HG03280 (cell line): ENCODE measurements around the gene DTD1.
A peak's percentile ranks its signal among the peaks of the same experiment; 100 is the strongest.
"Not testable (repeated sequence)": the region's sequence is repeated elsewhere in the genome, so short reads cannot be mapped to it uniquely, and the experiment has no call there.

Experiments
- ATAC-seq: cut with Tn5 transposase; IDR thresholded peaks from one replicate; pipeline ENCODE4 v1.9.1; 2021; ENCODE audit warnings: mild to moderate bottlenecking, moderate library complexity; ENCODE audit not compliant: unreplicated experiment

Gene DTD1

DNA sequence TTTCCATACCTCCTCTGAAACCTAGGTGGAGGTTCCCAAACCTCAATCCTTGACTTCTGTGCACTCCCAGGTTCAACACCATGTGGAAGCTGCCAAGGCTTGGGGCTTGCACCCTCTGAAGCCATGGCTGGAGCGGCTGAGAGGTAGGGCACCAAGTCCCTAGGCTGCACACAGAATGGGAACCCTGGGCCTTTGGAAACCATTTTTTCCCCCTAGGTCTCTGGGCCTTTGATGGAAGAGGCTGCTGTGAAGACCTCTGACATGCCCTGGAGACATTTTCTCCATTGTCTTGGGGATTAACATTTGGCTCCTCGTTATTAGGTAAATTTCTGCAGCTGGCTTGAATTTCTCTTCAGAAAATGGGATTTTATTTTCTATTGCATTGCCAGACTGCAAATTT lies 199.2 kb downstream of the DTD1 start:
- ATAC-seq: not testable (repeated sequence)

DNA sequence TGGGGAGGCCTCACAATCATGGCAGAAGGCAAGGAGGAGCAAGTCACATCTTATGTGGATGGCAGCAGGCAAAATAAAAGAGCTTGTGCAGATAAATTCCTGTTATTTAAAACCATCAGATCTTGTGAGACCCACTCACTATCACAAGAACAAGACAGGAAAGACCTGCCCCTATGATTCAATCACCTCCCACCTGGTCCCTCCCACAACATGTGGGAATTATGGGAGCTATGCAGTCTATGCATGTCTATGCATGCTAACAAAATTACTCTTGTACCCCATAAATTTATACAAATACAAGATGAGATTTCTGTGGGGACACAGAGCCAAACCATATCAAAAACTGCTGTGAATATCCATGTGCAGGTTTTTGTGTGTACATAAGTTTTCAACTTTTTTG lies 200.2 kb downstream of the DTD1 start:
- ATAC-seq: no peak

DNA sequence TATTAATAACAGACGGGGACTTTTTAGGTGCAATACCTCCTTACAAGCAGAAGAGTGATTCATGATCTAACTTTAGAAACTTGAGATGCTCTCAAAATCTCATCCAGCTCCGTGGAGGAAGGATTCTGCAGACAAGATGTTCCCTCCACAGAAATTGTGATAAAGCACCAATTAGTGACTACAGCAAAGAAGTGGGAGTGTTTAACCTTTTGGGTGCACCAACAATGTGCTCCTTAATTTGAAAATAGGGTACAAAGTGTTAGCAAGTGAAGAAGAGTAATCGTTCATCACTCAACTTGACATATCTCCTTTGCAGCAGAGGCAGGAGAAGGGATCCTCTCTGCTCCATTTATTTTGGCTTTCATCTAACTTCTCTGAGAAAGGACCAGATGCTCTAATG lies 202.9 kb downstream of the DTD1 start:
- ATAC-seq: no peak

DNA sequence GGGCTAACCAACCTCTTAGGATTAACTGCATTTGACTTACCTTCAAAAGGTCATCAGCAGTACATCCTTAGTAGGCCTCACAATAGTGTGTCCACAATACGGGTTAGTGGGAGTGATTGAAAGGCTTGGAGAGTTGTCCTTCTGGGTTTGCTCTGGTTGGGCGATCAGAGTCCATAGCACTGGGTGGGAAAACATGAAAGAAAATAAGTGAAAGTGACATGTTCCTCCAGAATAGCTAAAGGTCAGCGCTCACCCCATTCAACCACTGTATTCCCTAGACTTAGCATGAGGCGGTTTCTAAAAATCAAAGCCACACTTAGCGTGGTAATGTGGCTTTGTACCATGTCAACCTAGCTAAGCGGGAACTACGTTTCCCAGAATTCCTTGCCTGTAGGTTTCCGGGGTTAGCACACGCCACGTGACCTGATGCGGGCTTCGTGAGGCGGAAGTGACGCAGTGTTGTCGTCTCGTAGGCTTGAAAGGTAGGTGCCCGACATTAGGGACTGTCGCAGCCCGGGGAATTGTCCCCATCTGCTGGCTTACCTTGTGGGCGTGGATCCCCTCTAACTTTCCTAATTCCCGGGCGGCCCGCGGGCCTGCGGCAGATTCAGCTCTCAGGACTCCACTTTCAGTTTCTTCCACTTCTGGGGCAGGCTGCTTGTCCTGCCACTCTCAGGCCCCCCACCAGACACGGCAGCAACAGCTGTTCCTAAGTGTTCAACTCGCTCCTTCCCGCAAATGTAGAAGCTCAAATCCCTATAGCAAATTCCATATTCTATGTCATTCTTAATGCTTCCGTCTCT lies 206.0 kb downstream of the DTD1 start:
- ATAC-seq: peak; percentile 99

DNA sequence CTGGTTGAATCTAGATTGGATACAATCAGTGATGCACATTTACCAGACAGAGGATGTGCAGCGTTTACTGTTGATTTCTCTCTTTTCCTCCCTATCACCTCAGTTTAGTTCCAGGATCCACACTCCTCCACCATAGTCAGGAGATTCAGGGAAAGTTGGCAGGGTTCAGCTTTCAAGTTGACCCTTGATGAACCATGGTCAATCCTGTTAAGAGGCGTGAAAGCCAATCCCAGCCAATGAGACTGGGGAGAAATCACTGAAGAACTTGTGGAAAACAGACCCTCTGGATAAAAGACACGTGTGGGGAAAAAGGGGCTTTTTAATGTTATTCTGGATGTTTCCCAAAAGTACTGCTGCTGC lies 206.6 kb downstream of the DTD1 start:
- peak; percentile 1 for ATAC-seq

DNA sequence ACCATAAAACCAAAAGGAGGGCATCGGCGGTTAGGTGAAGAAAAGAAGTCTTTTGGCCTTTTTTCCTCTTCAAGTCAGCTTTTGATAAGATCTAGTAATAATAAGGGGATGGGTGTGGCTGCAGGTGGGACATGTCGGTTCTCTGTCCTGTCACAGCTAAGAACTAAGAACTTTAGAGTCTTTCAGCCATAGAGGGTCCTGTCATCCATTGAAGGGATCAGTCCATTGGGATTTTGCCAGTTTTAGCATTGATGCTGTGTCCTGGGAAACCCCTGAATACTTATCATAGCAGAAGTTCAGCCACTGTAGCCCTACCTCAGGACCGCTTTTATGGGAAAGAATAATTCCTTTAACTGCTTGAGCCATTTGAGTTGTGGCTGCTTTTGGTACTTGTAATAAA lies 207.5 kb downstream of the DTD1 start:
- ATAC-seq: no peak

DNA sequence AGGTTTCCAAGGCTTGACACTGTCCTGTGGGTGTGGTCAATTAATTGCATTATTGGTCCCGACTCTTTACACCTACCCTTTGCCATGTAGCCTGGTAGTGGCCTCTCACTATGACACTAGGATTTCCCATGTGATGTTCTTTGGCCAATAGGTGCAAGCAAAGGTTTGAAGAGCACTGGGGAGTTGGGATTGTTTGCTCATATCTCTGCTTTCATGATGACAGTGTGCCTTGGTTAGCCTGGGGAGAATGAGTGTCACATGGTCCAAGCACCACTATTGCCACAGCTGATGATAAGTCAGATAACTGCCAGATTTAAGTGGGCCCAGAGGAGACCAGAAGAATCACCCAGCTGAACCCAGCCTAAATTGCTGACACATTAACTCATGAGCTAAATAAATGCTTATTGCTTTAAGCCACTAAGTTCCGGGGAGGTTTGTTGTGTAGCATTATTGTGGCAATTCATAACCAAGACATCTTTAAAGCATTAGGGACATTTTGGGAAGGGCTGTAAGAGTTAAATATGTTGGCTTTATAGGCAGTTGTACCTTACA lies 208.5 kb downstream of the DTD1 start:
- no peak for ATAC-seq

DNA sequence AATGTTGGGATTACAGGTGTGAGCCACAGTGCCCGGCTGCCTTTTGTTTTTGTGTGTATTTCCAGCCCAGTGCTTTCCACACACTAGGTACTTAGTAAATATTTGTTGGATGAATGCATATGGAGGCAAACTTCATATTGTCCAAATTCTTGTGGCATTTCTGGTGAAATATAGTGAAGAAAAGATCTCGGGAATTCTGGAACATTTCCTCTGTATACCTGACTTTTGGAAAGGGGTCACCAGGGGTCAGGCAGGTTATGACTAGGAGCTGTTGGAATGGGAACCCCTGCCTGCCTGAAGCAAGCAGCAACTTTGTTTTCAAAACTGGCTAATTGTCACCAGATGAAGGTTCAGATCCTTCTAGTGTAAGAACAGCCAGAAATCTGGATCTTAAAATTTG lies 213.7 kb downstream of the DTD1 start:
- ATAC-seq: no peak

DNA sequence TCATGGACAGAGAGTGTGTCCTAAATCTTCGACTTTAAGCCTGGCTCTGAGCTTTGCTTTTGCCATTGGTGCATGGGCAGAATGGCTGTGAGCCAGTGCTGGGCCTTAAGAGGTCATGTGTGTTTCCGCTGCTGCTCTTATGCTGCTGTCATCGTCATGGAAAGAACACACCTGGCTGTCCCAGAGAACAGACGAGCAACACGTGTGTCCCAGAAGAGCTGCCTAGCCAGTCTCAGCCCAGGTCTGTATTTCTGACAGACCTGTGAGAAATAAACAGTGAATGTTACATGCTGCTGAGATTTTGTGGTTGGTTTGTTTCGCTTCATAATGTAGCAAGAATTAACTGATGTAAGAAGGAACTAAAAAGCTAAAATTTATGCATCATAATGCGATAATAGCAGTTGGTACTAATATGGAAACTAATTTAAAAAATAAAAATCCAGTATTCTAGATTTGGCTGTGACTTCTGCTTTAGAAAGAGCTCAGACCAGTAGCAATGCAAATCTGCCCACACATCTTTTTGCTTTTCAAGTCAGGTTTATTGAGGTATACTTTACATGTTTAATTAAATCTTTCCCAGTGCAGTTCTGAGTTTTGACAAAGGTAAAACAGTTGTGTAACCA lies 214.3 kb downstream of the DTD1 start:
- peak; percentile 60 for ATAC-seq

DNA sequence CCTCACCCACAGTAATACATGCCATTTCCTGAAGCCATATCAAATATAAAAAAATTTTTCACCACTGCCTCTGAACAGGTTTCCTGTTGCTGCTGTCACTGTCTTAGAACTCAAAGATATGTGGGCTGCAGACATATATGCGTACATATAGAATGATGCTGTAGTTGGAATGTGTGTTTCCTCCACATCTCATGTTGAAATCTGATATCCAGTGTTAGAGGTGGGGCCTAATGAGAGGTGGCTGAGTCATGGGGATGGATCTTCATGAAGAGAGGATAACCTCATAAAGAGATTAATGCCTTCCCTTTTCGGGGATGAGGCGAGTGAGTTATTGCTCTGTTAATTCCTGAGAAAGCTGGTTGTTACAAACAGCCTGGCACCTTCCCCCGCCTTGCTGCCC lies 218.0 kb downstream of the DTD1 start:
- ATAC-seq: no peak

DNA sequence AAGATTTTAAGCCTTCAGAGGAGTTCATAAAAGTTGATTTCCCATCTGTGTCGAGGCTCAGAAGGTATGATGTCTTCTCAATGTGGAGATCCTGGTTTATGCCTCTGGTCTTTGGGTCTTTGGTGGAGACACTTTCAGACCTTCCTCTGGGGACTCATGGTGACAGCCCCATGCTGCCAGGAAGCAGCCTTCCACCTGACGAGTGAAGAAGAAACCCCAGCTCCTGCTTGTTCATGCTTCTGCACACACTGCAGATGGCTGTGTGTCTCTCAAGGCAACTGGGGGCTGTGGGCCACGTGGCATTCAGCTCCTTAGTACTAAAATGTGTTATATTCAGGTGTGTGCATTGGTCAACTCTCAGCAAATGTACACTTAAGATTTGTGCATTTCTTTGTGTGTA lies 220.9 kb downstream of the DTD1 start:
- no peak for ATAC-seq

DNA sequence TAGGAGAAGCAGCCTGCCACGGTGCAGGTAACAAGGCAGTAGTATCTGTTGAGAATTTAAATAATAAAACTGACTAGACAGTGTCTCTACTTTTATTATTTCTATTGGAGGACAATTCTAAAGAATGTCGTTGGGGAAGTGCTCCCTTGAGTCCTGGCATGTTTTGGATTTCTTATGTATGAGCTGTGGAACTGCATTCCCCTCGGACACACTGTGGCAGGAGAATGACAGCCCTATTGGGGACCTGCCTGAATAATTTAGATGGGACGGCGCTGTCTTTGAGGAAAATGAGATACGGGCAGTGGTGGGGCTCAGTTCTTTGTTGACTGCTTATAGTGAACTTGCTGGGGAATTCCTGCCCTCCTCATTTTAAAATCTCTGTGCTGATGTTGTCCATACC lies 223.3 kb downstream of the DTD1 start:
- no peak for ATAC-seq

DNA sequence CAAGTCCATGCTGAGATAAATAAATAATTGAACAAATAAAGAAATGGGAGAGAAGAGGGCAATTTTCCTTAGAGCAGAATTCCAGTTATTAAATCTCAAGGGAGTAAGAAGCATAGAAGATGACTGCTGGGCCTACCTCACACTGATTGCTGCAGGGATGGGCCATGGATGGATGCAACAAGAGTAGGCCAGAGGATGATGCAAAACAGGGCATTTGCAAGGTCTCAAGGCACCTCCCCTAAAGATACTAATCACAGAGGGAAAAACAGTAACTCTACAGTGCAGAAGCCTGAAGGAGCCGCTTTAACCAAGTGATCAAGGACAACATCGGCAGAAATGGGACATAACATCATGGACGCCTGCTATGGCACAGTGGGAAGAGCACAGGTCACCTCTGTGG lies 224.1 kb downstream of the DTD1 start:
- ATAC-seq: no peak

DNA sequence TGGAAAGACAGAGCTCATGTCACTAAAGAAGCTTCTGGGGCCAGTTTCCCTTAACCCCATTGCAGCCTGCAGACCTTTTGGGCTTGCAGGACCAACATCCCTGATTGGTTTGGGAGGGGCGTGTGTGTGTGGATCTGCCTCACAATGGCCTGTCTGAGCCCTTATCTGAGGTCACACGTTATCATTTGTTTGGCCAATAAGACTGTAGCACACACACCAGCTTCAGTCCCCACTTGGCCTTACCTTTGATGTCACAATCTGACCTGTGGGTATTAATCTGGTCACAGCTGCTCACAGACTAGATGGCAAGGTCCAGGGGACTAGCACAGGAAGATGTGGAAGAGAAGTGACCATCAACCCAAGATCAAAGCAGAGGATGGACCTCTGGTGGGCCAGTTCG lies 225.6 kb downstream of the DTD1 start, which contains the start of gene SCP2D1:
Gene SCP2D1, plus strand, starts transcription at position 301 of the 400 bp plus-strand sequence. Its CDS starts 33 bp downstream, at position 334.
- no peak for ATAC-seq

DNA sequence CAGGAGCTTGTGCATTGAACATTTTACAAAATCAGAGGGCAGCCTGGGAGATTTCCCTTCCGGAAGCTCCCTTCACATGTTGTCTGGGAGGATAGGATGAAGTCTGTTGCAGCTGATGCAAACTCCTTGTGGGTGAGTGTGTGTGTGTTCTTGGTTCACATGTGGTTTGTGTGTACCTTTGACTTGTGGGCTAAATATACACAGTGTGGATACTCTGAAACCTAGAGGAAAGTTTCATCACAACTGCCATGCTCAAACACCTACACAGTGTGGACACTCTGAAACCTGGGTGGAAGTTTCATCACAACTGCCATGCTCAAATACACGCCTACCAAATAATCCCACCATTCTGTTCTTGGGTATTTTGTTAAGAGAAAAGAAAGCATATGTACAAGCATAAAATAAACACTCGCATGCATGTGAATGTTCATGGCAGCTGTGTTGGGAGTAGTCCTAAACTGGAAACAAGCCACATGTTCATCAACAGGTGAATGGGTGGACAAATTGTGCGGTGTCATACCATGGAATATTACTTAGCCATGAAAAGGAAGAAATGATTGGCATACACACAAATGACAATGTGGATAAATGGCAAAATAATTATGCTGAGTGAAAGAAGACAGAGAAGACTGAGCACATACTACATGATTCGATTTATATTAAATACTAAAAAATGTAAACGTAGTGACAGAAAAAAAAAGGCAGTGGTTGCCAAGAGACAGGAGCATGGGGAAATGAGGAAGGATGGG lies 227.5 kb downstream of the DTD1 start:
- no peak for ATAC-seq
